GM23338 (cell line): ENCODE results near the gene LEFTY2. TPM values are rescaled to one million over a fixed set of nuclear protein-coding genes. Genes with fewer than 3 reads are reported as not detected.
A peak's percentile ranks its signal among the peaks of the same experiment; 100 is the strongest.
"Not testable (repeated sequence)": the region's sequence is repeated elsewhere in the genome, so short reads cannot be mapped to it uniquely, and the experiment has no call there.

Source experiments
- ATAC-seq: fragments of 200-7000 bp; cut with Tn5 transposase; 3 replicates; pipeline ENCODE4 v1.9.1; 2020
- DNase-seq: peaks from one replicate; pipeline ENCODE4 v3.0.0-alpha.2; 2015; ENCODE audit warnings: low spot score
- H2AFZ ChIP-seq: fragments of 200-600 bp; sonication (generic); 2 replicates; pipeline ENCODE4 v1.8.0; 2016; ENCODE audit warnings: antibody characterized with exemption, mild to moderate bottlenecking, moderate library complexity
- H3F3A ChIP-seq: fragments of 200-600 bp; sonication (generic); replicated peaks from 2 replicates; pipeline ENCODE4 v1.8.0; 2017; ENCODE audit warnings: antibody characterized with exemption, mixed run types, low read depth
- H3K27ac ChIP-seq: fragments of 200-600 bp; sonication (generic); 2 replicates; pipeline ENCODE4 v1.6.1; 2016; ENCODE audit warnings: low read depth
- H3K27me3 ChIP-seq: fragments of 200-600 bp; sonication (generic); 2 replicates; pipeline ENCODE4 v1.8.0; 2016; ENCODE audit warnings: mild to moderate bottlenecking, mixed run types, moderate library complexity; ENCODE audit not compliant: insufficient read depth
- H3K36me3 ChIP-seq: fragments of 200-600 bp; sonication (generic); 2 replicates; pipeline ENCODE4 v1.8.0; 2016; ENCODE audit warnings: mild to moderate bottlenecking; ENCODE audit not compliant: insufficient read depth
- H3K4me1 ChIP-seq: fragments of 200-600 bp; sonication (generic); 2 replicates; pipeline ENCODE4 v1.8.0; 2016; ENCODE audit warnings: mild to moderate bottlenecking, moderate library complexity; ENCODE audit not compliant: insufficient read depth
- H3K4me2 ChIP-seq: fragments of 200-600 bp; sonication (generic); 2 replicates; pipeline ENCODE4 v1.7.1; 2017; ENCODE audit warnings: mixed run types
- H3K4me3 ChIP-seq: fragments of 200-600 bp; sonication (generic); 2 replicates; pipeline ENCODE4 v1.6.1; 2016; ENCODE audit warnings: mixed run types
- H3K79me2 ChIP-seq: fragments of 200-600 bp; sonication (generic); replicated peaks from 2 replicates; pipeline ENCODE4 v1.8.0; 2017; ENCODE audit warnings: mild to moderate bottlenecking; ENCODE audit not compliant: insufficient read depth
- H3K9me2 ChIP-seq: fragments of 200-600 bp; sonication (generic); 2 replicates; pipeline ENCODE4 v1.8.0; 2017; ENCODE audit not compliant: insufficient read depth
- H4K20me1 ChIP-seq: fragments of 200-600 bp; sonication (generic); replicated peaks from 2 replicates; pipeline ENCODE4 v1.8.0; 2017; ENCODE audit warnings: mild to moderate bottlenecking; ENCODE audit not compliant: insufficient read depth
- H3K27ac Mint-ChIP-seq: 2 replicates; pipeline ENCODE4 v1.8.0; 2020; ENCODE audit warnings: inconsistent platforms, mild to moderate bottlenecking, moderate library complexity, mixed read lengths
- H3K27me3 Mint-ChIP-seq: 3 replicates; pipeline ENCODE4 v1.8.0; 2022; ENCODE audit warnings: low read depth, mild to moderate bottlenecking, moderate library complexity, mixed read lengths, inconsistent platforms; ENCODE audit not compliant: insufficient read depth, poor library complexity
- H3K36me3 Mint-ChIP-seq: 3 replicates; pipeline ENCODE4 v1.8.0; 2021; ENCODE audit warnings: low read depth, mild to moderate bottlenecking, inconsistent platforms, moderate library complexity, mixed read lengths
- H3K4me1 Mint-ChIP-seq: 3 replicates; pipeline ENCODE4 v1.8.0; 2020; ENCODE audit warnings: mild to moderate bottlenecking, inconsistent platforms, mixed read lengths
- H3K4me3 Mint-ChIP-seq: 3 replicates; pipeline ENCODE4 v1.8.0; 2021; ENCODE audit warnings: moderate library complexity, mild to moderate bottlenecking, inconsistent platforms, mixed read lengths
- H3K9me3 Mint-ChIP-seq: 3 replicates; pipeline ENCODE4 v1.8.0; 2020; ENCODE audit warnings: moderate library complexity, mild to moderate bottlenecking, inconsistent platforms, mixed read lengths
- CREB1 ChIP-seq: fragments of 250-450 bp; sonication (Bioruptor Pico); IDR thresholded peaks from 2 replicates; pipeline ENCODE4 v1.5.0; 2020; ENCODE audit warnings: low read depth, mild to moderate bottlenecking, moderate library complexity
- EZH2 ChIP-seq: fragments of 200-600 bp; sonication (generic); IDR thresholded peaks from one replicate; pipeline ENCODE4 v1.8.0; 2017; ENCODE audit warnings: antibody characterized with exemption, mild to moderate bottlenecking, low read depth; ENCODE audit not compliant: unreplicated experiment
- JUNB ChIP-seq: IDR thresholded peaks from one replicate; pipeline ENCODE4 v1.6.1; 2016; ENCODE audit warnings: antibody characterized with exemption; ENCODE audit not compliant: unreplicated experiment
- NANOG ChIP-seq: IDR thresholded peaks from 2 replicates; pipeline ENCODE4 v1.6.1; 2016; ENCODE audit warnings: antibody characterized with exemption, borderline replicate concordance
- POLR2AphosphoS5 ChIP-seq: IDR thresholded peaks from 2 replicates; pipeline ENCODE4 v1.6.1; 2016; ENCODE audit warnings: antibody characterized with exemption, low read depth
- STAT1 ChIP-seq: IDR thresholded peaks from one replicate; pipeline ENCODE4 v1.6.1; 2016; ENCODE audit warnings: antibody characterized with exemption; ENCODE audit not compliant: unreplicated experiment
- ZNF114 ChIP-seq: fragments of 250-450 bp; sonication (Bioruptor Pico); IDR thresholded peaks from 2 replicates; pipeline ENCODE4 v1.5.0; 2020; ENCODE audit warnings: mild to moderate bottlenecking, moderate library complexity
- ZNF331 ChIP-seq: fragments of 250-450 bp; sonication (Bioruptor Pico); IDR thresholded peaks from 2 replicates; pipeline ENCODE4 v1.5.0; 2020; ENCODE audit warnings: low read depth, mild to moderate bottlenecking, moderate library complexity
- polyA plus RNA-seq: library from polyadenylated mRNA; unstranded; fragments of >200 nt; fragmentation: Nextera tagmentation; extraction: Ambion mirVana; gene quantifications from 2 replicates; pipeline ENCODE4 v1.2.1, GENCODE V29; 2016
- total RNA-seq: library from RNA; depleted of rRNA; stranded (reverse); fragments of >200 nt; shearing (Covaris generic); gene quantifications from 2 replicates; pipeline ENCODE4 v1.2.3, GENCODE V29; 2014
- TF ChIP-seq, protein P1 (sequence below), 2 experiments: fragments of 200-600 bp in 1 of 2; sonication (generic) in 1 of 2; conservative IDR thresholded peaks; 2 replicates each; pipeline versions ENCODE4 v1.5.1 to v1.6.1; 2016 to 2017; ENCODE audit warnings: antibody characterized with exemption in 2 of 2, low read depth in 2 of 2, mild to moderate bottlenecking in 2 of 2, moderate library complexity in 1 of 2
- TF ChIP-seq, protein P2 (sequence below): IDR thresholded peaks from one replicate; pipeline ENCODE4 v1.6.1; 2018; ENCODE audit warnings: antibody characterized with exemption; ENCODE audit not compliant: unreplicated experiment
- TF ChIP-seq, protein P3 (sequence below): IDR thresholded peaks from 2 replicates; pipeline ENCODE4 v1.6.1; 2016; ENCODE audit warnings: antibody characterized with exemption

LEFTY2 gene
- total and polyA plus RNA-seq, 2 experiments from 2014 or later: 8.3 to 12.4 TPM

DNA sequence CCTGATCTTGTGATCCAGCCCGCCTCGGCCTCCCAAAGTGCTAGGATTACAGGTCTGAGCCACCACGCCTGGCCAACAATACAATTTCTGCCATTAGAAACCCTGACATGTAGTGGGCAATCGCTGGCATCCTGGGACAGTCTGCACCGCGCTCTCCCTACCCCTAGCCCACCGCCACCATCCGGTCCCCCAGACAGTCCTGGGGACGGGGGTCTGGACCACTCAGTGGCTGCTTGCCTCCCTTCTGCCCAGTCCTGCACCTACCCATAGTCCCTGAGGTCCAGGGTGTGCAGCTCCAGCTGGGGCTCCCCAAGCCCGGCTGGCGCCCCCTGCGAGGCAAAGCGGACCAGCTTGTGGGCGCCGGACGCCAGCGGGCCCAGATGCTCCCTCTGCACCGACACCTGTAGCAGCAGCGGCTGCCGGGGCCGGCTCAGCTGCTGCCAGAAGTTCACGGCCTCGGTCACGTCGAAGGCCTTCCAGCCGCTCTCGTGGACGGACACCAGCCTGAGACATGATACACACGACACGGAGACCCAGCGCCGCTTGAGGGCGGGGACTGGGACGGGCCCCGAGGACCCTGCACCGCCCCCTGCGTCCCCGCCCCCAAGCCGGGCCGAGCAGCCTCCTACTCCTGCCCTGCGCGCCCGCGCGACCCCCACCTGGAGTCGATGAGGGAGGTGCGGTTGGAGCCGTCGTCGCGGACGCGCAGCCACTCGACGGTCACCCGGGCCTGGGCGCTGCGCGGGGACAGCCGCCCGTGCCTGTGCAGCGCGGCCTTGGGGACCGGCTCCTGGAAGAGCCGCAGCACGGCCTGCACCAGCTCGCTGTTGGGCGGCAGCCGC lies 1.7 kb downstream of the LEFTY2 start:
- Histone ChIP-seq H3K4me1 (peaks cover 28% of the 10 kb centered on the region), H2AFZ (peak overlapping the region; percentile 59), H3K4me3 (peak overlapping the region; percentile 59), H3F3A (peaks cover 18% of the 10 kb centered on the region; the same call in 1 of the 2 replicates), H3K4me2 (peak overlapping the region; percentile 83)
- H3K27ac Mint-ChIP-seq, H3K27ac ChIP-seq, H3K36me3 Mint-ChIP-seq, H3K9me2 ChIP-seq, H3K36me3 ChIP-seq, H4K20me1 ChIP-seq, H3K79me2 ChIP-seq, H3K9me3 Mint-ChIP-seq, H3K27me3 ChIP-seq: not testable (repeated sequence)
- DNase-seq (peak; percentile 80), ATAC-seq (peak; percentile 89)
- Mint-ChIP-seq H3K27me3 (peaks cover 20% of the 10 kb centered on the region), H3K4me3 (peak overlapping the region; percentile 66), H3K4me1 (peaks cover 34% of the 10 kb centered on the region)
- TF ChIP-seq, protein P1, sequence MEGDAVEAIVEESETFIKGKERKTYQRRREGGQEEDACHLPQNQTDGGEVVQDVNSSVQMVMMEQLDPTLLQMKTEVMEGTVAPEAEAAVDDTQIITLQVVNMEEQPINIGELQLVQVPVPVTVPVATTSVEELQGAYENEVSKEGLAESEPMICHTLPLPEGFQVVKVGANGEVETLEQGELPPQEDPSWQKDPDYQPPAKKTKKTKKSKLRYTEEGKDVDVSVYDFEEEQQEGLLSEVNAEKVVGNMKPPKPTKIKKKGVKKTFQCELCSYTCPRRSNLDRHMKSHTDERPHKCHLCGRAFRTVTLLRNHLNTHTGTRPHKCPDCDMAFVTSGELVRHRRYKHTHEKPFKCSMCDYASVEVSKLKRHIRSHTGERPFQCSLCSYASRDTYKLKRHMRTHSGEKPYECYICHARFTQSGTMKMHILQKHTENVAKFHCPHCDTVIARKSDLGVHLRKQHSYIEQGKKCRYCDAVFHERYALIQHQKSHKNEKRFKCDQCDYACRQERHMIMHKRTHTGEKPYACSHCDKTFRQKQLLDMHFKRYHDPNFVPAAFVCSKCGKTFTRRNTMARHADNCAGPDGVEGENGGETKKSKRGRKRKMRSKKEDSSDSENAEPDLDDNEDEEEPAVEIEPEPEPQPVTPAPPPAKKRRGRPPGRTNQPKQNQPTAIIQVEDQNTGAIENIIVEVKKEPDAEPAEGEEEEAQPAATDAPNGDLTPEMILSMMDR (conservative IDR thresholded peaks at IDR 0.05; ENCODE audit: low read depth in 2 of 2): peak in 1 of 2 experiments; percentile 30; a peak in 1 of 4 replicates

DNA sequence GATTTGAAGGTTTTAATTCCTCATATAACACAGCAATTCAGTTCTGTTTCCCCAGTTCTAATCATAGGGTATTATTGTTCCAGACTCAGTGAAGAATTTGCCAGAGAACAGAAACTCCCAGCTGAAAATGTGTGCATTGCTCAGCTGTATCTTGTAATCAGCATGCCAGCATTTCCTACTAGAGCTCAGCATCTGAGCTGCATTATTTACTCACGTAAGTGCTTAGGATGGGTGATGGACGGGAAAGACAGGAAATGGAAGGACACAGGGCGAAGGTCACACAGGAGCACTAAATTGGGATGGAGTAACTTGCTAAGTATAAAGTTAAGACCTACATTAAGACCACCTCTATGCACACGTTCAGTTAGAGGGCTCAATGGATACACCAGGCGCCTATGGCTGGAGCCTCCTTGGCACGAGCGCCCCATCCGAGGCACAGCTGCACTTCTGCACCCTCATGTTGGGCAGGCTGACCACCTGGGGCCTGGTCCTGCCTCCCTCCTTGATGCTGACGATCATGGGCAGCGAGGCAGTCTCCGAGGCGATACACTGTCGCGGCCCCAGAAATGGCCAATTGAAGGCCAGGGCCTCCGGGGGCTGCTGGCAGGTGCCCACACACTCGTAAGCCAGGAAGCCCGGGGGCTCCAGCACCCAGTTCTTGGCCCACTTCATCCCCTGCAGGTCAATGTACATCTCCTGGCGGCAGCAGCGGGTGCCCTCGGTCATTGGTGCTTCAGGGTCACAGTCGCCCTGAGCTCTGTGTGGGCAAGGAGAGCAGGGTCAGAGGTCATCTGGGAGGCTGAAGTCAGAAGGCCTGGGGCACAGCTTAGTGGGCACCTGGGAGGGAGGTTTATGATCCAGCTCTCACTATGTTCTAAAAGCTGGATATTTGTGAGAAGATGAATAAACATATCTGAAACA lies 3.7 kb downstream of the LEFTY2 start:
- Mint-ChIP-seq H3K4me3 (no peak overlapping the region), H3K36me3 (no peaks in the 10 kb centered on the region; the same call in 2 of the 3 replicates), H3K27ac (no peak overlapping the region), H3K4me1 (peaks cover 19% of the 10 kb centered on the region), H3K9me3 (no peaks in the 10 kb centered on the region), H3K27me3 (peaks cover 13% of the 10 kb centered on the region)
- Histone ChIP-seq H3K79me2 (peaks cover 8% of the 10 kb centered on the region; the same call in 1 of the 2 replicates), H3K27me3 (no peaks in the 10 kb centered on the region), H4K20me1 (no peaks in the 10 kb centered on the region), H3F3A (peaks cover 8% of the 10 kb centered on the region; the same call in 1 of the 2 replicates), H3K4me3 (no peak overlapping the region), H3K4me1 (peaks cover 10% of the 10 kb centered on the region), H3K9me2 (no peaks in the 10 kb centered on the region), H3K36me3 (no peaks in the 10 kb centered on the region), H3K27ac (no peak overlapping the region), H2AFZ (no peak overlapping the region), H3K4me2 (no peak overlapping the region)
- no peak for DNase-seq
- ATAC-seq: no peak
- no peak for TF ChIP-seq ZNF114
- TF ChIP-seq, protein P1 (conservative IDR thresholded peaks at IDR 0.05; ENCODE audit: low read depth in 2 of 2): no peak
- TF ChIP-seq CREB1 (CRISPR knock-in tag): no peak
- no peak for TF ChIP-seq STAT1
- no peak for TF ChIP-seq ZNF331 (CRISPR knock-in tag)
- no peak for TF ChIP-seq NANOG
- TF ChIP-seq, protein P2, sequence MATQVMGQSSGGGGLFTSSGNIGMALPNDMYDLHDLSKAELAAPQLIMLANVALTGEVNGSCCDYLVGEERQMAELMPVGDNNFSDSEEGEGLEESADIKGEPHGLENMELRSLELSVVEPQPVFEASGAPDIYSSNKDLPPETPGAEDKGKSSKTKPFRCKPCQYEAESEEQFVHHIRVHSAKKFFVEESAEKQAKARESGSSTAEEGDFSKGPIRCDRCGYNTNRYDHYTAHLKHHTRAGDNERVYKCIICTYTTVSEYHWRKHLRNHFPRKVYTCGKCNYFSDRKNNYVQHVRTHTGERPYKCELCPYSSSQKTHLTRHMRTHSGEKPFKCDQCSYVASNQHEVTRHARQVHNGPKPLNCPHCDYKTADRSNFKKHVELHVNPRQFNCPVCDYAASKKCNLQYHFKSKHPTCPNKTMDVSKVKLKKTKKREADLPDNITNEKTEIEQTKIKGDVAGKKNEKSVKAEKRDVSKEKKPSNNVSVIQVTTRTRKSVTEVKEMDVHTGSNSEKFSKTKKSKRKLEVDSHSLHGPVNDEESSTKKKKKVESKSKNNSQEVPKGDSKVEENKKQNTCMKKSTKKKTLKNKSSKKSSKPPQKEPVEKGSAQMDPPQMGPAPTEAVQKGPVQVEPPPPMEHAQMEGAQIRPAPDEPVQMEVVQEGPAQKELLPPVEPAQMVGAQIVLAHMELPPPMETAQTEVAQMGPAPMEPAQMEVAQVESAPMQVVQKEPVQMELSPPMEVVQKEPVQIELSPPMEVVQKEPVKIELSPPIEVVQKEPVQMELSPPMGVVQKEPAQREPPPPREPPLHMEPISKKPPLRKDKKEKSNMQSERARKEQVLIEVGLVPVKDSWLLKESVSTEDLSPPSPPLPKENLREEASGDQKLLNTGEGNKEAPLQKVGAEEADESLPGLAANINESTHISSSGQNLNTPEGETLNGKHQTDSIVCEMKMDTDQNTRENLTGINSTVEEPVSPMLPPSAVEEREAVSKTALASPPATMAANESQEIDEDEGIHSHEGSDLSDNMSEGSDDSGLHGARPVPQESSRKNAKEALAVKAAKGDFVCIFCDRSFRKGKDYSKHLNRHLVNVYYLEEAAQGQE: no peak
- TF ChIP-seq EZH2: no peak
- TF ChIP-seq, protein P3, sequence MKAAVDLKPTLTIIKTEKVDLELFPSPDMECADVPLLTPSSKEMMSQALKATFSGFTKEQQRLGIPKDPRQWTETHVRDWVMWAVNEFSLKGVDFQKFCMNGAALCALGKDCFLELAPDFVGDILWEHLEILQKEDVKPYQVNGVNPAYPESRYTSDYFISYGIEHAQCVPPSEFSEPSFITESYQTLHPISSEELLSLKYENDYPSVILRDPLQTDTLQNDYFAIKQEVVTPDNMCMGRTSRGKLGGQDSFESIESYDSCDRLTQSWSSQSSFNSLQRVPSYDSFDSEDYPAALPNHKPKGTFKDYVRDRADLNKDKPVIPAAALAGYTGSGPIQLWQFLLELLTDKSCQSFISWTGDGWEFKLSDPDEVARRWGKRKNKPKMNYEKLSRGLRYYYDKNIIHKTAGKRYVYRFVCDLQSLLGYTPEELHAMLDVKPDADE: no peak
- no peak for TF ChIP-seq POLR2AphosphoS5
- no peak for TF ChIP-seq JUNB
